GM19395 (cell line): Measurements from ENCODE around the gene TMEM87A.

Experiments used
- ATAC-seq: cut with Tn5 transposase; IDR thresholded peaks from one replicate; pipeline ENCODE4 v1.9.1; 2021; ENCODE audit warnings: mild to moderate bottlenecking, moderate library complexity; ENCODE audit not compliant: unreplicated experiment

Gene TMEM87A

GRCh38 chr15:42206406-42206805 is 66.8 kb downstream of the TMEM87A start:
- no peak for ATAC-seq

- ATAC-seq, result no peak
Measured at GRCh38 chr15:42203891-42204290, 69.3 kb downstream of the TMEM87A start.

GRCh38 chr15:42202653-42203052 is 70.6 kb downstream of the TMEM87A start:
- ATAC-seq, result no peak

GRCh38 chr15:42201801-42202200 is 71.4 kb downstream of the TMEM87A start:
- ATAC-seq, result no peak

GRCh38 chr15:42199126-42199525 is 74.1 kb downstream of the TMEM87A start:
- no peak for ATAC-seq

- ATAC-seq, result no peak
Measured at GRCh38 chr15:42198516-42198915, 74.7 kb downstream of the TMEM87A start.

GRCh38 chr15:42194513-42194912 is 78.7 kb downstream of the TMEM87A start:
- no peak for ATAC-seq

GRCh38 chr15:42193383-42193782 is 79.8 kb downstream of the TMEM87A start:
- no peak for ATAC-seq

GRCh38 chr15:42191610-42192346 is 81.5 kb downstream of the TMEM87A start:
- ATAC-seq, result no peak

GRCh38 chr15:42190370-42190769 is 82.9 kb downstream of the TMEM87A start:
- ATAC-seq, result no peak

- no peak for ATAC-seq
Measured at GRCh38 chr15:42185801-42186200, 87.4 kb downstream of the TMEM87A start.

- no peak for ATAC-seq
Measured at GRCh38 chr15:42184736-42185135, 88.5 kb downstream of the TMEM87A start.

GRCh38 chr15:42184296-42184695 is 88.9 kb downstream of the TMEM87A start:
- ATAC-seq, result no peak

GRCh38 chr15:42182961-42183360 is 90.3 kb downstream of the TMEM87A start:
- no peak for ATAC-seq

- no peak for ATAC-seq
Measured at GRCh38 chr15:42182328-42182886, 90.8 kb downstream of the TMEM87A start.

GRCh38 chr15:42178056-42178455 is 95.2 kb downstream of the TMEM87A start:
- no peak for ATAC-seq

- no peak for ATAC-seq
Measured at GRCh38 chr15:42175671-42176070, 97.6 kb downstream of the TMEM87A start.

- no peak for ATAC-seq
Measured at GRCh38 chr15:42172475-42172874, 100.8 kb downstream of the TMEM87A start.

- no peak for ATAC-seq
Measured at GRCh38 chr15:42171795-42172194, 101.4 kb downstream of the TMEM87A start.

GRCh38 chr15:42171122-42171521 is 102.1 kb downstream of the TMEM87A start:
- ATAC-seq, result no peak

- no peak for ATAC-seq
Measured at GRCh38 chr15:42166225-42166940, 106.8 kb downstream of the TMEM87A start.

- no peak for ATAC-seq
Measured at GRCh38 chr15:42165106-42165505, 108.1 kb downstream of the TMEM87A start.
